ENCODE data around the gene ZNF853.
"Not testable (repeated sequence)": the region's sequence is repeated elsewhere in the genome, so short reads cannot be mapped to it uniquely, and the experiment has no call there.

Gene ZNF853

GRCh38 chr7:6606866-6607583 lies 8.4 kb upstream of the ZNF853 start:
- DNase-seq (ENCODE audit: low read depth in 2 of 2), result no peak

GRCh38 chr7:6607651-6608051 lies 7.8 kb upstream of the ZNF853 start:
- no peak for DNase-seq (ENCODE audit: low read depth in 2 of 2)

- DNase-seq (ENCODE audit: low read depth in 2 of 2), result no peak
Observed at GRCh38 chr7:6608081-6608480, 7.3 kb upstream of the ZNF853 start.

- no peak for DNase-seq (ENCODE audit: low read depth in 2 of 2)
Observed at GRCh38 chr7:6608794-6609193, 6.6 kb upstream of the ZNF853 start.

- DNase-seq (ENCODE audit: low read depth in 2 of 2), result no peak
Observed at GRCh38 chr7:6612819-6613218, 2.6 kb upstream of the ZNF853 start.

- no peak for DNase-seq (ENCODE audit: low read depth in 2 of 2)
Observed at GRCh38 chr7:6613706-6614105, 1.7 kb upstream of the ZNF853 start.

- no peak for DNase-seq (ENCODE audit: low read depth in 2 of 2)
Observed at GRCh38 chr7:6615723-6616555, 529 bp downstream of the ZNF853 start.

GRCh38 chr7:6616854-6617643 lies 1.6 kb downstream of the ZNF853 start:
- no peak for DNase-seq (ENCODE audit: low read depth in 2 of 2)

- no peak for DNase-seq (ENCODE audit: low read depth in 2 of 2)
Observed at GRCh38 chr7:6618621-6619020, 3.2 kb downstream of the ZNF853 start.

- no peak for DNase-seq (ENCODE audit: low read depth in 2 of 2)
Observed at GRCh38 chr7:6619961-6620360, 4.6 kb downstream of the ZNF853 start.

- no peak for DNase-seq (ENCODE audit: low read depth in 2 of 2)
Observed at GRCh38 chr7:6621195-6622133, 6.1 kb downstream of the ZNF853 start.

GRCh38 chr7:6622134-6622710 lies 6.8 kb downstream of the ZNF853 start:
- no peak for DNase-seq (ENCODE audit: low read depth in 2 of 2)

- no peak for DNase-seq (ENCODE audit: low read depth in 2 of 2)
Observed at GRCh38 chr7:6623589-6624245, 8.3 kb downstream of the ZNF853 start.

- DNase-seq (ENCODE audit: low read depth in 2 of 2), result no peak
Observed at GRCh38 chr7:6624246-6624611, 8.8 kb downstream of the ZNF853 start.

- DNase-seq (ENCODE audit: low read depth in 2 of 2), result no peak
Observed at GRCh38 chr7:6628045-6628444, 12.6 kb downstream of the ZNF853 start.

- no peak for DNase-seq (ENCODE audit: low read depth in 2 of 2)
Observed at GRCh38 chr7:6630007-6630849, 14.8 kb downstream of the ZNF853 start.

GRCh38 chr7:6631605-6632004 lies 16.2 kb downstream of the ZNF853 start:
- no peak for DNase-seq (ENCODE audit: low read depth in 2 of 2)

GRCh38 chr7:6634021-6634420 lies 18.6 kb downstream of the ZNF853 start:
- no peak for DNase-seq (ENCODE audit: low read depth in 2 of 2)

GRCh38 chr7:6634971-6635370 lies 19.6 kb downstream of the ZNF853 start:
- DNase-seq (ENCODE audit: low read depth in 2 of 2), result not testable (repeated sequence)

Measured in fibroblast of skin of left biceps (primary cell).